Retinal pigment epithelial cell (primary cell): ENCODE data around the gene NUDCD3.
A peak's percentile ranks its signal among the peaks of the same experiment; 100 is the strongest.
"Not testable (repeated sequence)": the region's sequence is repeated elsewhere in the genome, so short reads cannot be mapped to it uniquely, and the experiment has no call there.

Source experiments
- DNase-seq: peaks from one replicate; pipeline ENCODE4 v3.0.0-alpha.2; 2010; ENCODE audit warnings: low read depth
- H3K4me3 ChIP-seq: 2 replicates; pipeline ENCODE4 v1.5.1; 2011; ENCODE audit warnings: mild to moderate bottlenecking, low read length, control low read depth, moderate library complexity
- CTCF ChIP-seq: conservative IDR thresholded peaks from 2 replicates; pipeline ENCODE4 v1.5.1; 2011; ENCODE audit warnings: low read depth, low read length, control low read depth, inconsistent platforms

The NUDCD3 gene

GRCh38 chr7:44433255-44434022 lies 57.0 kb downstream of the NUDCD3 start:
- no peak for DNase-seq
- TF ChIP-seq CTCF = no peak
- H3K4me3 ChIP-seq = no peak overlapping the region

GRCh38 chr7:44432381-44432977 lies 58.0 kb downstream of the NUDCD3 start:
- no peak for TF ChIP-seq CTCF
- H3K4me3 ChIP-seq = no peak overlapping the region
- no peak for DNase-seq

- H3K4me3 ChIP-seq = no peak overlapping the region
- DNase-seq = no peak
- TF ChIP-seq CTCF = peak; percentile 36
Measured at GRCh38 chr7:44431091-44431608, 59.3 kb downstream of the NUDCD3 start.

- TF ChIP-seq CTCF = no peak
- no peak overlapping the region for H3K4me3 ChIP-seq
- no peak for DNase-seq
Measured at GRCh38 chr7:44430054-44430453, 60.4 kb downstream of the NUDCD3 start.

GRCh38 chr7:44424762-44425161 lies 65.7 kb downstream of the NUDCD3 start:
- DNase-seq, H3K4me3 ChIP-seq: not testable (repeated sequence)

GRCh38 chr7:44416941-44417340 lies 73.5 kb downstream of the NUDCD3 start:
- no peak overlapping the region for H3K4me3 ChIP-seq
- TF ChIP-seq CTCF = no peak
- no peak for DNase-seq

- H3K4me3 ChIP-seq = no peak overlapping the region
- DNase-seq = no peak
- TF ChIP-seq CTCF = no peak
Measured at GRCh38 chr7:44415510-44415909, 74.9 kb downstream of the NUDCD3 start.
